Panc1 (cell line): ENCODE data around the gene OSBP2. TPM values are rescaled to one million over a fixed set of nuclear protein-coding genes. Genes with fewer than 3 reads are reported as not detected.

Experiments used
- ATAC-seq: fragments of 200-7000 bp; cut with Tn5 transposase; 2 replicates; pipeline ENCODE4 v1.9.1; 2020; ENCODE audit warnings: mild to moderate bottlenecking, moderate library complexity
- BruUV-seq: library from RNA; stranded (reverse); fragments of 400-500 nt; replicated peaks from 2 replicates; lab custom pipeline; 2021; lab: Mats Ljungman, UMichigan
- CTCF ChIA-PET: fragments of 300-600 bp; sonication (Branson Sonifier 250); formaldehyde crosslinking; loops from one replicate; lab custom pipeline; 2022; ENCODE audit warnings: antibody characterized with exemption; lab: Charles Lee
- POLR2A ChIA-PET: fragments of 300-600 bp; sonication (Branson Sonifier 250); formaldehyde crosslinking; loops from one replicate; lab custom pipeline; 2022; ENCODE audit warnings: antibody characterized with exemption; lab: Charles Lee
- DNase-seq: peaks from one replicate; pipeline ENCODE4 v3.0.0-alpha.2; 2010; ENCODE audit warnings: low read depth, low spot score
- H3K27ac ChIP-seq: 2 replicates; pipeline ENCODE4 v1.5.1; 2011; ENCODE audit warnings: mild to moderate bottlenecking, low read length, inconsistent platforms
- H3K27me3 ChIP-seq: fragments of 200-500 bp; sonication (Bioruptor generic); 2 replicates; pipeline ENCODE4 v1.6.0; 2014; ENCODE audit warnings: low read length, inconsistent platforms; ENCODE audit not compliant: control insufficient read depth, insufficient read depth
- H3K36me3 ChIP-seq: fragments of 200-500 bp; sonication (Bioruptor generic); 2 replicates; pipeline ENCODE4 v1.5.1; 2014; ENCODE audit warnings: inconsistent platforms, mild to moderate bottlenecking, low read length, moderate library complexity; ENCODE audit not compliant: control insufficient read depth, insufficient read depth
- H3K4me1 ChIP-seq: 2 replicates; pipeline ENCODE4 v1.5.1; 2011; ENCODE audit warnings: inconsistent platforms, mild to moderate bottlenecking, low read length, moderate library complexity; ENCODE audit not compliant: control insufficient read depth, insufficient read depth
- H3K4me3 ChIP-seq, 2 experiments: 2 replicates each; pipeline ENCODE4 v1.5.1; 2011 to 2012; ENCODE audit warnings: low read depth in 2 of 2, low read length in 2 of 2, mild to moderate bottlenecking in 2 of 2, inconsistent platforms in 1 of 2, moderate library complexity in 1 of 2
- H3K9me3 ChIP-seq: fragments of 200-500 bp; sonication (Bioruptor generic); 2 replicates; pipeline ENCODE4 v1.5.1; 2014; ENCODE audit warnings: low read depth, mild to moderate bottlenecking, inconsistent platforms, low read length, moderate library complexity; ENCODE audit not compliant: control insufficient read depth, insufficient read depth
- POLR2AphosphoS5 ChIP-seq: IDR thresholded peaks from 2 replicates; pipeline ENCODE4 v1.6.1; 2012; ENCODE audit warnings: mild to moderate bottlenecking, low read depth, low read length, moderate library complexity
- SIN3A ChIP-seq: IDR thresholded peaks from 2 replicates; pipeline ENCODE4 v1.6.1; 2012; ENCODE audit warnings: low read depth, mild to moderate bottlenecking, low read length, moderate library complexity, borderline replicate concordance; ENCODE audit not compliant: insufficient read depth
- TCF7L2 ChIP-seq: IDR thresholded peaks from 2 replicates; pipeline ENCODE4 v1.6.1; 2011; ENCODE audit warnings: mild to moderate bottlenecking, low read depth, low read length, inconsistent platforms
- in situ Hi-C: cut with HindIII; loops from 2 replicates; pipeline ENCODE4 v1.10.0; 2016; ENCODE audit warnings: low sequenced_read_pairs, low pct_unique_long_range_greater_than_20kb
- intact Hi-C: fragments of 100-400 bp; cut with micrococcal nuclease; formaldehyde crosslinking; loops from one replicate; pipeline ENCODE4 v1.10.0; 2022; ENCODE audit not compliant: unreplicated experiment
- total RNA-seq: library from RNA; stranded (reverse); gene quantifications from one replicate; pipeline ENCODE4 v1.2.1, GENCODE V29; 2021; ENCODE audit not compliant: unreplicated experiment
- TF ChIP-seq, protein P1 (sequence below): fragments of 450-650 bp; IDR thresholded peaks from 2 replicates; pipeline ENCODE4 v1.5.1; 2017; ENCODE audit warnings: mild to moderate bottlenecking
- TF ChIP-seq, protein P2 (sequence below), 2 experiments: IDR thresholded peaks; 2 replicates each; pipeline ENCODE4 v1.6.1; 2011 to 2012; ENCODE audit warnings: low read depth in 2 of 2, control low read depth in 1 of 2, low read length in 1 of 2, mild to moderate bottlenecking in 1 of 2, moderate library complexity in 1 of 2; ENCODE audit not compliant: insufficient read depth in 1 of 2

OSBP2 gene
- total RNA-seq, 1 experiment from 2014 or later = 4.7 TPM

DNA sequence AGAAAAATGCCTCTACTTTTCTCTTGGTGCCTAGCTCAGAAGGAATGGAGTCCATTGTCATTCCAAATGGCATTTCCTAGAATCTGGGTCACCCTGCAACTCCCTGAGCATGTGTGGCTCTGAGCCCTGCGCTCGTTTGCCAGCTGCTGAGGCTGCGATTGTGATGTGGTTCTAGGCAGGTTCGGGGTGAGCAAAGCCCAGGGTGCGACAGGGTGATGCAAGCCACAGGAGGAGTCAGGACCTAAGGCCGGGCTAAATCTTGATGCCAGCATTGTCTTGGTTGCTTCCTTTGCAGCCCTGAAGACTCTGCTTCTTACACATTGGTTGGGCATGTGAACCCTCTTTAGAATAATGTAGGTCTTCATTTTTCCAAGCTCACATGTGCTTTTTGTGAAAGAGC, 142.9 kb downstream of the OSBP2 start:
- TF ChIP-seq, protein P1, sequence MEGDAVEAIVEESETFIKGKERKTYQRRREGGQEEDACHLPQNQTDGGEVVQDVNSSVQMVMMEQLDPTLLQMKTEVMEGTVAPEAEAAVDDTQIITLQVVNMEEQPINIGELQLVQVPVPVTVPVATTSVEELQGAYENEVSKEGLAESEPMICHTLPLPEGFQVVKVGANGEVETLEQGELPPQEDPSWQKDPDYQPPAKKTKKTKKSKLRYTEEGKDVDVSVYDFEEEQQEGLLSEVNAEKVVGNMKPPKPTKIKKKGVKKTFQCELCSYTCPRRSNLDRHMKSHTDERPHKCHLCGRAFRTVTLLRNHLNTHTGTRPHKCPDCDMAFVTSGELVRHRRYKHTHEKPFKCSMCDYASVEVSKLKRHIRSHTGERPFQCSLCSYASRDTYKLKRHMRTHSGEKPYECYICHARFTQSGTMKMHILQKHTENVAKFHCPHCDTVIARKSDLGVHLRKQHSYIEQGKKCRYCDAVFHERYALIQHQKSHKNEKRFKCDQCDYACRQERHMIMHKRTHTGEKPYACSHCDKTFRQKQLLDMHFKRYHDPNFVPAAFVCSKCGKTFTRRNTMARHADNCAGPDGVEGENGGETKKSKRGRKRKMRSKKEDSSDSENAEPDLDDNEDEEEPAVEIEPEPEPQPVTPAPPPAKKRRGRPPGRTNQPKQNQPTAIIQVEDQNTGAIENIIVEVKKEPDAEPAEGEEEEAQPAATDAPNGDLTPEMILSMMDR = no peak
- TF ChIP-seq POLR2AphosphoS5 (no peak), SIN3A (no peak), TCF7L2 (no peak)
- TF ChIP-seq, protein P2, sequence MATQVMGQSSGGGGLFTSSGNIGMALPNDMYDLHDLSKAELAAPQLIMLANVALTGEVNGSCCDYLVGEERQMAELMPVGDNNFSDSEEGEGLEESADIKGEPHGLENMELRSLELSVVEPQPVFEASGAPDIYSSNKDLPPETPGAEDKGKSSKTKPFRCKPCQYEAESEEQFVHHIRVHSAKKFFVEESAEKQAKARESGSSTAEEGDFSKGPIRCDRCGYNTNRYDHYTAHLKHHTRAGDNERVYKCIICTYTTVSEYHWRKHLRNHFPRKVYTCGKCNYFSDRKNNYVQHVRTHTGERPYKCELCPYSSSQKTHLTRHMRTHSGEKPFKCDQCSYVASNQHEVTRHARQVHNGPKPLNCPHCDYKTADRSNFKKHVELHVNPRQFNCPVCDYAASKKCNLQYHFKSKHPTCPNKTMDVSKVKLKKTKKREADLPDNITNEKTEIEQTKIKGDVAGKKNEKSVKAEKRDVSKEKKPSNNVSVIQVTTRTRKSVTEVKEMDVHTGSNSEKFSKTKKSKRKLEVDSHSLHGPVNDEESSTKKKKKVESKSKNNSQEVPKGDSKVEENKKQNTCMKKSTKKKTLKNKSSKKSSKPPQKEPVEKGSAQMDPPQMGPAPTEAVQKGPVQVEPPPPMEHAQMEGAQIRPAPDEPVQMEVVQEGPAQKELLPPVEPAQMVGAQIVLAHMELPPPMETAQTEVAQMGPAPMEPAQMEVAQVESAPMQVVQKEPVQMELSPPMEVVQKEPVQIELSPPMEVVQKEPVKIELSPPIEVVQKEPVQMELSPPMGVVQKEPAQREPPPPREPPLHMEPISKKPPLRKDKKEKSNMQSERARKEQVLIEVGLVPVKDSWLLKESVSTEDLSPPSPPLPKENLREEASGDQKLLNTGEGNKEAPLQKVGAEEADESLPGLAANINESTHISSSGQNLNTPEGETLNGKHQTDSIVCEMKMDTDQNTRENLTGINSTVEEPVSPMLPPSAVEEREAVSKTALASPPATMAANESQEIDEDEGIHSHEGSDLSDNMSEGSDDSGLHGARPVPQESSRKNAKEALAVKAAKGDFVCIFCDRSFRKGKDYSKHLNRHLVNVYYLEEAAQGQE (IDR thresholded peaks at IDR 0.05; ENCODE audit: insufficient read depth in 1 of 2, low read depth in 2 of 2, low read length in 1 of 2) = no peak
- DNase-seq = no peak
- H3K4me1 ChIP-seq = no peaks in the 10 kb centered on the region
- CTCF ChIA-PET = interaction anchor here (0.6 kb wide), 1 partner anchor 82 kb away, joined by 7 read pairs; no protein-coding TSS in a partner anchor
- no TSS peak for BruUV-seq
- no peaks in the 10 kb centered on the region for H3K36me3 ChIP-seq
- intact Hi-C loops = no loop called here
- H3K27ac ChIP-seq = no peak overlapping the region
- H3K9me3 ChIP-seq = peaks cover 3% of the 10 kb centered on the region; the same call in 1 of the 2 replicates
- H3K27me3 ChIP-seq = no peaks in the 10 kb centered on the region
- H3K4me3 ChIP-seq = no peak overlapping the region
- in situ Hi-C loops = no loop called here
- POLR2A ChIA-PET = no interaction called here
- no peak for ATAC-seq

DNA sequence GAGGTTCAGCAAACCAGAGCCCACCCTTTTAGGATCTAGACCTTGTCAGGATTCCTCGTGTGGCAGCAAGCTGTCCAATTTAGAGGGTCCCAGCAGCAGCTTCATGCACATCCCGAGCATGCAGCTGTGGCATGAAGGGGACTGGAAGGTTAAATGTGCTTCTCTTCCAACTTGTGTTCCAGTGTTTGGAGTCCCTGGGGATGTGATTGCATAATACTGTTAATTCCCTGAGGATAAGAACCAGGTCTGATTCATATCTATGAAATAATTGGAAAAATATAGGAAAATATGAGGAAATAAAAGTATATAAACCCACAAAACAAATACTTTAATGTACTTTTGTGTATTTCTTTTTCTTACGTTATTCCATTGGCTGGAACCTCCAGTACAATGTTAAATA, 143.4 kb downstream of the OSBP2 start:
- Histone ChIP-seq H3K36me3 (no peaks in the 10 kb centered on the region), H3K9me3 (peaks cover 3% of the 10 kb centered on the region; the same call in 1 of the 2 replicates), H3K27me3 (no peaks in the 10 kb centered on the region), H3K27ac (no peak overlapping the region), H3K4me3 (no peak overlapping the region), H3K4me1 (no peaks in the 10 kb centered on the region)
- TF ChIP-seq, protein P2 (IDR thresholded peaks at IDR 0.05; ENCODE audit: insufficient read depth in 1 of 2, low read depth in 2 of 2, low read length in 1 of 2) = no peak
- TF ChIP-seq TCF7L2 (no peak), POLR2AphosphoS5 (no peak), SIN3A (no peak)
- TF ChIP-seq, protein P1 = no peak
- BruUV-seq = no TSS peak
- ATAC-seq (no peak), DNase-seq (no peak)
- in situ Hi-C loops (no loop called here), intact Hi-C loops (no loop called here)
- CTCF ChIA-PET = interaction anchor here (0.6 kb wide), 1 partner anchor 82 kb away, joined by 7 read pairs; no protein-coding TSS in a partner anchor
- POLR2A ChIA-PET = no interaction called here
